ENCODE data around the gene SNCG. TPM values are rescaled to one million over a fixed set of nuclear protein-coding genes. Genes with fewer than 3 reads are reported as not detected.
"Not testable (repeated sequence)": the region's sequence is repeated elsewhere in the genome, so short reads cannot be mapped to it uniquely, and the experiment has no call there.

Gene SNCG
- polyA plus RNA-seq, 4 donors: 2.4 to 44.8 (median 3.3) TPM

DNA sequence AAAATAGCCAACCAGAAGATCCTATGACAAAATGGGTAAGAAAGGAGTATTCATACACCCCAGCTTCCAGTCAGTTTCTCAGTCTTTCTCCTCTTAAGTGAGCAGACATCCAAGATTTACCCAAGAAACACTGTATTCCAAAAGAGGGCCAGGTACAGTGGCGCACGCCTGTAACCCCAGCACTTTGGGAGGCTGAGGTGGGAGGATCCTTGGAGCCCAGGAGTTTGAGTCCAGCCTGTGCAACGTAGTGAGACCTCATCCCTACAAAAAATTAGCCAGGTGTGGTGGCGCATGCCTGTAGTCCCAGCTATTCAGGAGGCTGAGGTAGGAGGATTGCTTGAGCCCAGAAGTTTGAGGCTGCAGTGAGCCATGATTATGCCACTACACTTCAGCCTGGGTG is 10.6 kb upstream of the SNCG start:
- not testable (repeated sequence) for FAIRE-seq; H3K4me3 ChIP-seq (ENCODE audit: low read depth in 1 of 3, low read length in 3 of 3); DNase-seq; H3K4me1 ChIP-seq (ENCODE audit: control insufficient read depth in 3 of 3, insufficient read depth in 2 of 3, low read depth in 1 of 3, low read length in 2 of 3); H3K36me3 ChIP-seq (ENCODE audit: control insufficient read depth in 3 of 3, insufficient read depth in 2 of 3, low read depth in 1 of 3, low read length in 3 of 3); H3K27ac ChIP-seq (ENCODE audit: low read depth in 1 of 3, low read length in 2 of 3)
- Histone ChIP-seq H3K27me3 (ENCODE audit: control insufficient read depth in 3 of 3, insufficient read depth in 3 of 3, low read length in 3 of 3) (peaks cover 0 to 21% (median 0%) of the 10 kb centered on the region in 3 donors), H3K9me3 (ENCODE audit: control insufficient read depth in 2 of 2, insufficient read depth in 1 of 2, low read depth in 1 of 2, low read length in 1 of 2) (peaks cover 0 to 21% of the 10 kb centered on the region in 2 donors)
- WGBS, 3 donors: 90 to 95% (median 90%) methylated on average over 4 of the region's 4 CpGs

GRCh38 chr10:86950349-86950748 is 8.1 kb upstream of the SNCG start:
- Histone ChIP-seq H3K4me3 (ENCODE audit: low read depth in 1 of 3, low read length in 3 of 3) (no peak overlapping the region), H3K4me1 (ENCODE audit: control insufficient read depth in 3 of 3, insufficient read depth in 2 of 3, low read depth in 1 of 3, low read length in 2 of 3) (peaks cover 0 to 12% (median 0%) of the 10 kb centered on the region in 3 donors), H3K27ac (ENCODE audit: low read depth in 1 of 3, low read length in 2 of 3) (no peak overlapping the region), H3K27me3 (ENCODE audit: control insufficient read depth in 3 of 3, insufficient read depth in 3 of 3, low read length in 3 of 3) (peaks cover 0 to 7% (median 0%) of the 10 kb centered on the region in 3 donors), H3K9me3 (ENCODE audit: control insufficient read depth in 2 of 2, insufficient read depth in 1 of 2, low read depth in 1 of 2, low read length in 1 of 2) (peaks cover 0 to 26% of the 10 kb centered on the region in 2 donors), H3K36me3 (ENCODE audit: control insufficient read depth in 3 of 3, insufficient read depth in 2 of 3, low read depth in 1 of 3, low read length in 3 of 3) (no peaks in the 10 kb centered on the region)
- DNase-seq: no peak
- 47 to 57% (median 52%) methylated on average over 1 of the region's 1 CpG for WGBS, 3 donors
- no peak for FAIRE-seq

GRCh38 chr10:86951184-86951761 is 7.1 kb upstream of the SNCG start:
- Histone ChIP-seq H3K36me3 (ENCODE audit: control insufficient read depth in 3 of 3, insufficient read depth in 2 of 3, low read depth in 1 of 3, low read length in 3 of 3) (no peaks in the 10 kb centered on the region), H3K4me3 (ENCODE audit: low read depth in 1 of 3, low read length in 3 of 3) (no peak overlapping the region), H3K27me3 (ENCODE audit: control insufficient read depth in 3 of 3, insufficient read depth in 3 of 3, low read length in 3 of 3) (peaks cover 0 to 5% (median 0%) of the 10 kb centered on the region in 3 donors), H3K4me1 (ENCODE audit: control insufficient read depth in 3 of 3, insufficient read depth in 2 of 3, low read depth in 1 of 3, low read length in 2 of 3) (peaks cover 0 to 12% (median 0%) of the 10 kb centered on the region in 3 donors), H3K27ac (ENCODE audit: low read depth in 1 of 3, low read length in 2 of 3) (no peak overlapping the region), H3K9me3 (ENCODE audit: control insufficient read depth in 2 of 2, insufficient read depth in 1 of 2, low read depth in 1 of 2, low read length in 1 of 2) (peaks cover 0 to 26% of the 10 kb centered on the region in 2 donors)
- FAIRE-seq (no peak), DNase-seq (no peak)

DNA sequence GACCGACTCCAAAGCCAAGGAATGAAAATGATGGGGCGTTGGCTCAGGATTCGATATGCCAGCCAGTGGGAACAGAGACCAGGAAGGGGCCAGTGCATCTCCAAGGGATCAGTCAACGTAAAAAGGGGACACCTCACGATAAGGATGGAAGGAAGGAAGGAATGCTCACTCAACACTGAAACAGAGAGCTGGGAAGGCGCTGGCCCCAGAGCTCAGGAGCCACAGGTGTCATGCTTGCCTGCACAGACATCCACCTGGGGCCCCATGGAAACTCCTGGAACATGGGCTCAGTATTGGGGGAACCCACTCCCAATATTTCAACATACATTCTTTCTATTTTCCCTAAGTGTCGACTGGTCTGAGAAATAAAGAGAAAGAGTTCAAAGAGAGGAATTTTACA is 6.3 kb upstream of the SNCG start:
- no peak for DNase-seq
- no peak for FAIRE-seq
- H3K36me3 ChIP-seq (ENCODE audit: control insufficient read depth in 3 of 3, insufficient read depth in 2 of 3, low read depth in 1 of 3, low read length in 3 of 3): no peaks in the 10 kb centered on the region
- peaks cover 0 to 4% (median 0%) of the 10 kb centered on the region in 3 donors for H3K27me3 ChIP-seq (ENCODE audit: control insufficient read depth in 3 of 3, insufficient read depth in 3 of 3, low read length in 3 of 3)
- H3K9me3 ChIP-seq (ENCODE audit: control insufficient read depth in 2 of 2, insufficient read depth in 1 of 2, low read depth in 1 of 2, low read length in 1 of 2): peaks cover 0 to 26% of the 10 kb centered on the region in 2 donors
- H3K27ac ChIP-seq (ENCODE audit: low read depth in 1 of 3, low read length in 2 of 3): no peak overlapping the region
- H3K4me1 ChIP-seq (ENCODE audit: control insufficient read depth in 3 of 3, insufficient read depth in 2 of 3, low read depth in 1 of 3, low read length in 2 of 3): peaks cover 0 to 12% (median 0%) of the 10 kb centered on the region in 3 donors
- 86 to 91% (median 88%) methylated on average over 7 of the region's 7 CpGs for WGBS, 3 donors
- H3K4me3 ChIP-seq (ENCODE audit: low read depth in 1 of 3, low read length in 3 of 3): no peak overlapping the region

- Histone ChIP-seq H3K9me3 (ENCODE audit: control insufficient read depth in 2 of 2, insufficient read depth in 1 of 2, low read depth in 1 of 2, low read length in 1 of 2) (peaks cover 0 to 26% of the 10 kb centered on the region in 2 donors), H3K4me1 (ENCODE audit: control insufficient read depth in 3 of 3, insufficient read depth in 2 of 3, low read depth in 1 of 3, low read length in 2 of 3) (peaks cover 0 to 12% (median 0%) of the 10 kb centered on the region in 3 donors)
- H3K4me3 ChIP-seq (ENCODE audit: low read depth in 1 of 3, low read length in 3 of 3); H3K36me3 ChIP-seq (ENCODE audit: control insufficient read depth in 3 of 3, insufficient read depth in 2 of 3, low read depth in 1 of 3, low read length in 3 of 3); DNase-seq; FAIRE-seq; H3K27me3 ChIP-seq (ENCODE audit: control insufficient read depth in 3 of 3, insufficient read depth in 3 of 3, low read length in 3 of 3); H3K27ac ChIP-seq (ENCODE audit: low read depth in 1 of 3, low read length in 2 of 3): not testable (repeated sequence)
- WGBS, 3 donors: 94 to 95% (median 94%) methylated on average over 10 of the region's 10 CpGs
These were observed 5.7 kb upstream of the SNCG start for GRCh38 chr10:86952697-86953096.

GRCh38 chr10:86953747-86954680 is 4.4 kb upstream of the SNCG start:
- H3K27me3 ChIP-seq (ENCODE audit: control insufficient read depth in 3 of 3, insufficient read depth in 3 of 3, low read length in 3 of 3): peaks cover 0 to 4% (median 0%) of the 10 kb centered on the region in 3 donors
- H3K36me3 ChIP-seq (ENCODE audit: control insufficient read depth in 3 of 3, insufficient read depth in 2 of 3, low read depth in 1 of 3, low read length in 3 of 3): no peaks in the 10 kb centered on the region
- H3K27ac ChIP-seq (ENCODE audit: low read depth in 1 of 3, low read length in 2 of 3): peak overlapping the region in 2 of 3 donors; percentile 45 to 78
- DNase-seq (peak in 1 of 2 donors; percentile 46), FAIRE-seq (no peak)
- peaks cover 0 to 26% of the 10 kb centered on the region in 2 donors for H3K9me3 ChIP-seq (ENCODE audit: control insufficient read depth in 2 of 2, insufficient read depth in 1 of 2, low read depth in 1 of 2, low read length in 1 of 2)
- peaks cover 0 to 12% (median 0%) of the 10 kb centered on the region in 3 donors for H3K4me1 ChIP-seq (ENCODE audit: control insufficient read depth in 3 of 3, insufficient read depth in 2 of 3, low read depth in 1 of 3, low read length in 2 of 3)
- no peak overlapping the region for H3K4me3 ChIP-seq (ENCODE audit: low read depth in 1 of 3, low read length in 3 of 3)
- WGBS, 3 donors: 65 to 88% (median 76%) methylated on average over 15 of the region's 15 CpGs

- no peak for FAIRE-seq
- no peak for DNase-seq
- Histone ChIP-seq H3K36me3 (ENCODE audit: control insufficient read depth in 3 of 3, insufficient read depth in 2 of 3, low read depth in 1 of 3, low read length in 3 of 3) (no peaks in the 10 kb centered on the region), H3K27me3 (ENCODE audit: control insufficient read depth in 3 of 3, insufficient read depth in 3 of 3, low read length in 3 of 3) (peaks cover 0 to 4% (median 0%) of the 10 kb centered on the region in 3 donors), H3K9me3 (ENCODE audit: control insufficient read depth in 2 of 2, insufficient read depth in 1 of 2, low read depth in 1 of 2, low read length in 1 of 2) (peaks cover 0 to 26% of the 10 kb centered on the region in 2 donors), H3K4me1 (ENCODE audit: control insufficient read depth in 3 of 3, insufficient read depth in 2 of 3, low read depth in 1 of 3, low read length in 2 of 3) (peaks cover 0 to 12% (median 0%) of the 10 kb centered on the region in 3 donors), H3K27ac (ENCODE audit: low read depth in 1 of 3, low read length in 2 of 3) (peak overlapping the region in 2 of 3 donors; percentile 13 to 78), H3K4me3 (ENCODE audit: low read depth in 1 of 3, low read length in 3 of 3) (no peak overlapping the region)
- 68 to 86% (median 84%) methylated on average over 13 of the region's 13 CpGs for WGBS, 3 donors
These were observed 3.5 kb upstream of the SNCG start for GRCh38 chr10:86954681-86955500.
